Ectodermal cell (in vitro differentiated cells): ENCODE measurements around the gene KCNQ1.

ENCODE experiments used
- H3K27ac ChIP-seq: 2 replicates; pipeline ENCODE4 v1.7.0; 2013; ENCODE audit warnings: mild to moderate bottlenecking, low read depth, low read length; ENCODE audit not compliant: insufficient read depth, poor library complexity, severe bottlenecking
- H3K27me3 ChIP-seq: 2 replicates; pipeline ENCODE4 v1.7.0; 2013; ENCODE audit warnings: mild to moderate bottlenecking, low read length; ENCODE audit not compliant: insufficient read depth, control insufficient read depth, poor library complexity, severe bottlenecking
- H3K36me3 ChIP-seq: one replicate; pipeline ENCODE4 v1.7.0; 2013; ENCODE audit warnings: low read length; ENCODE audit not compliant: control insufficient read depth, insufficient read depth
- H3K4me1 ChIP-seq: one replicate; pipeline ENCODE4 v1.7.0; 2013; ENCODE audit warnings: low read length; ENCODE audit not compliant: control insufficient read depth, insufficient read depth
- H3K4me3 ChIP-seq: 2 replicates; pipeline ENCODE4 v1.7.0; 2013; ENCODE audit warnings: low read depth, low read length, control low read depth; ENCODE audit not compliant: insufficient read depth
- H3K9me3 ChIP-seq: 2 replicates; pipeline ENCODE4 v1.7.0; 2013; ENCODE audit warnings: mild to moderate bottlenecking, low read length, moderate library complexity; ENCODE audit not compliant: control insufficient read depth
- WGBS, 2 experiments: methylation state at CpG; one replicate each; pipeline ENCODE4 v1.1.7; 2013; ENCODE audit warnings: missing lambda C conversion rate in 2 of 2; 5-methylcytosine and 5-hydroxymethylcytosine counted together

Gene KCNQ1

DNA sequence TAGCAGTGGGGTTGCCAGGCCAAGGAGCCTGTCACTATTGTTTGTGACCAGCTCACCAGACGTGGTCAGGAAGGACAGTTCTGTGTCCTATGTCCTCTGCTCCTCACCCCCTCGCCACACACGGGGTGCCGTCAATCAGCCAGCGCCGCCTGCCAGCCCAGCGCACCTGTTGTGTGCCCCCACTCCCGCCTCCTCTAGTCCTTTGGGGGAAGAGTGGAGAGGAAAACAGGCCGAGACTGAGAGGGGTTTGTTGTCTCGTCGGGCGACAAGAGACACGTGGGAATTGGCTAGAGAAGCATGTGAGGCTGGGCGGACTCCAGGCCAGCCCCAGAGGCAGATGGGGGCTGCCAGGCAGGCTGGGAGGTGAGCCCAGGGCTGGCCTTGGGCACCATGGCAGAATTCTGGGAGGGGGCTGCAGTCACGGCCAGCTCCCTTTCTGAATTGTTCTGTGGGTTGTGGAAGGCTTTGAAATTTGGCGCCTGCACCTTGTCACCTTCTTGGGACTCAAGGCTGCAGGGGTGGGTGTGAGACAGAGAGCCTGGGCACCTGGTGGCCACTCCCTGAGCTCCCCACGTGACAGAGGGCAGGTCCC, 258.1 kb downstream of the KCNQ1 start:
- Histone ChIP-seq H3K27ac (no peak overlapping the region), H3K27me3 (peaks cover 62% of the 10 kb centered on the region)
- 76% methylated on average over 17 of the region's 17 CpGs for WGBS, 2 experiments

DNA sequence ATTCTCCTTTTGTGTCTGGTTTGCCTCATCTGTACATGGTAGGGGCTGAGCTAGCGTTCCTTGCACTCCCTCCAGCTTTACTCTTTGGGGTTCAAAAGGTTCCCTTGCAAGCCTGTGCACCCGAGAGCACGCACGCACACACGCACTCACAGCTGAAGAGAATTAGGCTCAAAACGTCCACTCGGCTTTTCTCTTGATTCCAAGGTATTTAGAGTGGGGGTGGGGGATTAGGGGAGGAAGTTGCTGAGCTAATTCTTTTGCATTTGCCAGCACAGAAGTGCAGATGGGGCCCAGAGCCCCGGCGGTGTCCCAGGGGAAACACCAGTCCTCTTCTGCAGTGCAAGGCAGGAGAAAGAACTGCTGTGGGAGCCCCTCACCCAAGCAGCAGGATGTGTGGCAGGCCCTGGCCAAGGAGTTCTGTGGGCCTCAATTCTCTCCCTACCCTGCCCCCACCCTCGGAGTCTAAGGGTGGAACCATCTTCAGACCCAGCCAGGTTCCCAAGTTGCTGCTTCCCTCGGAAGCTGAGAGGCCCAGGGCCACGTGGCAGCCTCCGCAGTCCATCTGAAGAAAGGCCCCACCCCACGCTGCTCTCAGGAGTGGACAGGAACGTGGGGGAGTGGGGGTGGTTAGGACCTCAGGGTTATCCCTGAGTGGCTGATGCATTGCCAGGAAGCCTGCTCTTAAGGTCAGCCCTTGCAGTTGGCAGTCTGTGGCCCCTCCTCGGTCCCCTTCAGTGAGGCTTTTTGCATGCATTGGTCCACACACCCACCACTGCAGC, 258.7 kb downstream of the KCNQ1 start:
- no peaks in the 10 kb centered on the region for H3K36me3 ChIP-seq
- peaks cover 27% of the 10 kb centered on the region for H3K4me1 ChIP-seq
- H3K9me3 ChIP-seq, result no peaks in the 10 kb centered on the region
- H3K27me3 ChIP-seq, result peaks cover 57% of the 10 kb centered on the region
- no peak overlapping the region for H3K4me3 ChIP-seq
- WGBS, 2 experiments, result 61 to 65% methylated on average over 16 of the region's 16 CpGs
- no peak overlapping the region for H3K27ac ChIP-seq

More for the DNA sequence above, 258.1 kb downstream of the KCNQ1 start:
- H3K9me3 ChIP-seq, result no peaks in the 10 kb centered on the region
- H3K36me3 ChIP-seq, result no peaks in the 10 kb centered on the region
- no peak overlapping the region for H3K4me3 ChIP-seq
- H3K4me1 ChIP-seq, result peaks cover 24% of the 10 kb centered on the region

DNA sequence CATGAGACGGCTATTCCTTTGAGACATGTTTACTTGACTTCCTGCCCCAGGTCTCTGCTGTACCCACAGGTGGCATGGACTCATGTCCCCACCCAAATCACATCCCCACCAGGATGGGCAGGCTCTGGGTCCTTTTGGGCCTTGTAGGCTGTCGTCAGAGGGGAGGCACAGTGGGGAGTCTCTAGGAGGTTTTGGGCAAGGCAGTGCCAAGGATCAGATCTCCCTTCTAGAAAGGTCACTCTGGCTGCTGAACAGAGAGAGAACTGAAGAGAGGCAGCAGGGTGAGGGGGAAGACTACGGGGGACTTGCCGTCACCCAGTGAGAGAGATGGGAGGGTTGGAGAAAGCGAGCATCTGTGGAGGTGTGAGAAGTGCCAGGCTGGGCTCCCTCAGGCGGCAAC, 259.5 kb downstream of the KCNQ1 start:
- WGBS, 2 experiments, result 93 to 94% methylated on average over 6 of the region's 6 CpGs

DNA sequence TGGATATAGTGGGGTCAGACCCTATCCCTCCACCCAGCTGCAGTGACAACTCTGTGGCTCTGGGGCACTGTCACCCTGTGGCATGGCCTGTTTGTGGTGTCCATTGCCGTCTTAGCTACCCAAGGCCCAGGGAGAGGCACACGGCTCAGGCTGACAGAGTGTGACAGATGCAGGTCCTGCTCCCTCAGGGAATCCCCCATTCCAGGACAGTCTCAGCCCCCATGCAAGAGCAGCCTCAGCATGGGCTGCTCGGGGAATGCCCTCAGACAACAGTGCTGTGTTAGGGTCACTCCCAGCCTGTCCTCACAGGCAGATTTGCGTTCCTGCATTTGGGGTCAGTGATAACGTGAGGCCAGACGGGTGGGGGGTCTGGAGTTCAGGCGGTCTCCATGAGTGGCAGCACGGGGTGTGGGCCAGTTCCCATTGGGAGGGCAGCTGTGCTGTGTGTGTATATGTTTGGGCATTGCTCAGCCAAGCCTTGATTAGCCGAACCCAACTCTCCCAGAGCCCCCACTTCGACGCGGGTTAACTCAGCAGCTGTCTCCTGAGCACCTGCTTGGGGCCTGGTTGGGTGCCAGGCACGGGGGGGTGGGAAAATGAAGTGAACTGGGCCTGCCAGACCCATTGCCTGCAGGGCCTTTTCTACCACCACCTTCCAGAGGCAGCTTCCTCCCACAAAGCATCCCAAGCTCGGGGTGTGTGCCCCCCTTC, 260.2 kb downstream of the KCNQ1 start:
- peaks cover 47% of the 10 kb centered on the region for H3K27me3 ChIP-seq
- H3K9me3 ChIP-seq, result no peaks in the 10 kb centered on the region
- no peaks in the 10 kb centered on the region for H3K36me3 ChIP-seq
- 91 to 92% methylated on average over 14 of the region's 14 CpGs for WGBS, 2 experiments
- H3K4me3 ChIP-seq, result no peak overlapping the region
- H3K4me1 ChIP-seq, result peaks cover 27% of the 10 kb centered on the region
- no peak overlapping the region for H3K27ac ChIP-seq

More for the DNA sequence above, 259.5 kb downstream of the KCNQ1 start:
- Histone ChIP-seq H3K4me3 (no peak overlapping the region), H3K36me3 (no peaks in the 10 kb centered on the region), H3K4me1 (peaks cover 27% of the 10 kb centered on the region), H3K9me3 (no peaks in the 10 kb centered on the region), H3K27ac (no peak overlapping the region), H3K27me3 (peaks cover 49% of the 10 kb centered on the region)

DNA sequence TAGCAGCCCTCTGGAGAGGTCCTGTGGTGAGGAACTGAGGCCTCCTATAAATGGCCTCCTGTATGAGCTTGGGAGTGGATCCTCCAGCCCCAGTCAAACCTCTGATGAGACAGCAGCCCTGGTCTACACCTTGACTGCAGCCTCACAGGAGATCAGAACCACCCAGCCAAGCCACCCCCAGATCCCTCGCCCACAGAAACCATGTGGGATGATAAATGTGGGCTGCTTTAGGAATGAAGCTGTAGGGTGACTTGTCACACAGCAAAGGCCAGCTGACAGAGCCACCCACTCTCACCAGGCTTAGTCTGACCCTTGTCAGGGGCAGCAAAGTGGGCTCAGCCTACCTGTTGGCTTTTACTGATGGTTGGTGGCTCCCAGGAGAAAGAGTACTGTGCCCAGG, 261.5 kb downstream of the KCNQ1 start:
- no peak overlapping the region for H3K27ac ChIP-seq
- 94 to 100% methylated on average over 1 of the region's 1 CpG for WGBS, 2 experiments
- H3K36me3 ChIP-seq, result no peaks in the 10 kb centered on the region
- H3K9me3 ChIP-seq, result no peaks in the 10 kb centered on the region
- no peak overlapping the region for H3K4me3 ChIP-seq
- H3K27me3 ChIP-seq, result peaks cover 37% of the 10 kb centered on the region
- H3K4me1 ChIP-seq, result peaks cover 21% of the 10 kb centered on the region

DNA sequence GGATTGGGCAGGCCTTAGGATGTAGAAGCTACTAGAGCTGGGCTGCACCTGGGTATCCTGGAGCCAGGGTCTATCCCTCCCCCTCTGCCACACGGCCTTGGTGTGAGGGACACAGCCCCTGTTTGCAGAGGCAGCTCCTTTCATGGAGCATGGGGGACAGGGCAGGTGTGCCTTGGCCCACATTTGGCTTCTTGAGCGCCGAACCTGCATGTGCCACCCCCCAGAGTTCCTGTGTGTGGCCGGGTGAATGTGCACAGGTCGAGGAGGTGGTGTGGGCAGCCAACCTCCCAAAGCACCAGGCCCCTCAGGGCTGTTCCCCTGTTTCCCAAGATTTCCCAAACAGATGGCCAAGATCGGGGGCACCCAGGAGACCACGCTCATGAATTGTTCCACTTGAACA, 262.9 kb downstream of the KCNQ1 start:
- H3K27ac ChIP-seq, result no peak overlapping the region
- 94 to 97% methylated on average over 7 of the region's 7 CpGs for WGBS, 2 experiments
- peaks cover 28% of the 10 kb centered on the region for H3K27me3 ChIP-seq
- no peaks in the 10 kb centered on the region for H3K9me3 ChIP-seq
- H3K36me3 ChIP-seq, result no peaks in the 10 kb centered on the region
- peaks cover 15% of the 10 kb centered on the region for H3K4me1 ChIP-seq
- no peak overlapping the region for H3K4me3 ChIP-seq

DNA sequence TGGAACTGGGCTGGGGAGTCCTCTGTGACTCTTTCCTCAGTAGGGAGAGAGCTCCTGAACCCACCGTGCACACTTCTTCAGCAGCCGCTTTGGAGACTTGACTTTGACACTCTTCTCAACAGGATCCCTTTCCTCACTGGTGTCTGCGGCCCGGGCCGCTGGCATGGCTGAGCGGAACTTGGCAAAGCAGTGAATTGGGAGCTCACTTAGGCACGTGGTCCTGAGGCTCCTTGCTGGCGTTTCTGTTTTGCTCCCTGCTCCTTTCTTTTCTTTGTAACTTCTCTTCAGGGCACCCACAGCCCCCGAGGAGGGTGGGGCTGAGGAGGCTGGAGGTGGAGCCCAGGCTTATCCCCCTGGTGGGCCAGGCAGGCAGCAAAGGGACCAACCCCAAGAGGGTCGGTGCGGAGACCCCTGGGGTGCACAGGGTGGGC, 263.4 kb downstream of the KCNQ1 start:
- H3K27ac ChIP-seq, result no peak overlapping the region
- 75 to 81% methylated on average over 11 of the region's 11 CpGs for WGBS, 2 experiments
- no peaks in the 10 kb centered on the region for H3K9me3 ChIP-seq
- peaks cover 11% of the 10 kb centered on the region for H3K4me1 ChIP-seq
- H3K4me3 ChIP-seq, result no peak overlapping the region
- H3K36me3 ChIP-seq, result no peaks in the 10 kb centered on the region
- H3K27me3 ChIP-seq, result peaks cover 28% of the 10 kb centered on the region

DNA sequence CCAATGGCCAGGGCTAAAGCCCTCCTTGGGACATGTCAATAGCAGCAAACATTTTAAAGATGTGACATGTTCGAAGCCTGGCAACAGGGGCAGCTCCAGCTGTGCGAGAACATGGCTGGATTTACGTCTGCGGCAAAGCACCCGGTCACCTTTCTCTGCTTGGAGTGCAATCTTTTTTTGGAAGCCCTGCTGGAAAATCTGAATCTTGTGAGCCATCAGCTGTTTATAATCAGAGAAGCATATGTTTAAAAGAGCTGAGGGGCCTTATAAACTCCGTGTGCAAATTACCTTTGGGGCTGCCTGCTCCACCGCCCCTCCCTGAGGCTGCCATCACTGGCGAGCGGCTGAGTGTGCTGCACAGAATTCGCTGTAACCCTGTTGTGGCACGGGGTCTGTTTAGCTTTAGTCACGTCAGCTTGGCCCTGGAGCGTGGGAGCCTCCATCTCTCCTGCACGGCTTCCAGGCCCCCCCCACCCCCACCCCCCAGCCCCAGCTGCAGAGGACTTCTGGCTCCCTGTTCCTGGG, 264.0 kb downstream of the KCNQ1 start:
- Histone ChIP-seq H3K27me3 (peaks cover 32% of the 10 kb centered on the region), H3K36me3 (no peaks in the 10 kb centered on the region), H3K27ac (no peak overlapping the region), H3K4me3 (no peak overlapping the region), H3K9me3 (no peaks in the 10 kb centered on the region), H3K4me1 (peaks cover 5% of the 10 kb centered on the region)
- WGBS, 2 experiments, result 84% methylated on average over 14 of the region's 14 CpGs

DNA sequence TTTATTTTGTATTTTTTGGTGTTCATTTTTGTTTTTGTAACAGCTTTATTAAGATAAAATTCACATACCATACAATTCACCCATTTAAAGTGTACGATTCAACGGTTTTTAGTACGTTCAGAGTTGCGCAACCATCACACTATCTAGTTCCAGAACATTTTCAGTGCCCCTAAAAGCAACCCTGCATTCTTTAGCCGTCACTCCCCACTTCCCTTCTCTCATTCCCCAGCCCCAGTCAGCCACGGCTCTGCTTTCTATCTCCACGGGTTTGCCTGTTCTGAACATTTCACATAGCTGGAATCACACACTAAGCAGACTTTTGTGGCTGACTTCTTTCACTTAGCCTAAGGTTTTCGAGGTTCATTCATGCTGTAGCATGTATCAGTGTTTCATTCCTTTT, 264.6 kb downstream of the KCNQ1 start:
- H3K27me3 ChIP-seq, result peaks cover 35% of the 10 kb centered on the region

DNA sequence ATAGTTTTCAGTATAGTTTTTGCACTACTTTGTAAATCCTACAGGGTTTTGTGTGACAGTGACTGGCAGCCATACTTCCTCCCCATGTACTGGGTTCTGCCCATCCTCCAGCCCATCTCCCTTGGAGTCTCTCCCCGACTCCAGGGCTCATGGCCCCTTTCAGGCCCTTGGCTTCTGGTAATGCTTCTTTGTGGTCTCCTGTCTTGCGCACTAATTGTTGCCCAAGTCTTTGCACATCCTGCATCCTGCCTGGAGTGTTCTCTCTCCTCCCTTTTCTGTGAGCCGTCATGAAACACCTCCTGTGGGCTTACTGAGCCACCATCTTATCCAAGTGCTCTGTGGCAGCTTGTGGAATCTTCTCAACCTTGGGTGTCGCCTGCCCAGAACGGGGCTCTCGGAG, 266.4 kb downstream of the KCNQ1 start:
- Histone ChIP-seq H3K36me3 (no peaks in the 10 kb centered on the region), H3K4me3 (no peak overlapping the region), H3K27me3 (peaks cover 39% of the 10 kb centered on the region), H3K4me1 (peaks cover 4% of the 10 kb centered on the region), H3K9me3 (no peaks in the 10 kb centered on the region), H3K27ac (no peak overlapping the region)
- 94 to 96% methylated on average over 6 of the region's 6 CpGs for WGBS, 2 experiments

More for the DNA sequence above, 264.6 kb downstream of the KCNQ1 start:
- H3K4me1 ChIP-seq, result peaks cover 4% of the 10 kb centered on the region
- no peaks in the 10 kb centered on the region for H3K9me3 ChIP-seq
- 85 to 89% methylated on average over 8 of the region's 8 CpGs for WGBS, 2 experiments
- H3K4me3 ChIP-seq, result no peak overlapping the region
- no peak overlapping the region for H3K27ac ChIP-seq
- H3K36me3 ChIP-seq, result no peaks in the 10 kb centered on the region
